ENCODE results near the gene GATAD2B. TPM values are rescaled to one million over a fixed set of nuclear protein-coding genes. Genes with fewer than 3 reads are reported as not detected.

Gene GATAD2B
- total RNA-seq, 4 donors from 2014 or later, result 16.7 to 28.1 (median 20.2) TPM

DNA sequence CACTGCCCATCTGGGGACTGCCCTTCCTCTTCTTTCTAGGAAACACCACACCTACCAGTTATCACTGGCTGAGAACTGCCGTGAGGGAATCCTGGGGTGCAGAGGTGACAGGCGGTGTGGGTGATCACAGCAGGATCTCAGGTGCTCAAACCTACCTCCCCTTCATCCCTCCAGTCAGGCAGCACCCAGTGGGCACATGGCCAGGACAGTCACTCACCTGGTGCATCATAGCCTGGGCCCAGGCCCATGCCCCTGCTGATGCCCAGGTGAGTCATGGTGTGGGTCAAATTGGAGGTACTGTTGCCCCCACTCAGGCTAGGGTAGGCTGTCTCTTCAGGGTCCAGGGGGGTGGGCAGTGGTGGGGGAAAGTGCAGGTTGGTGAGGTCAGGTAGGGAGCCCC lies 29.0 kb upstream of the GATAD2B start:
- H3K36me3 ChIP-seq, result peaks cover 0 to 49% (median 22%) of the 10 kb centered on the region in 4 donors
- TF ChIP-seq EP300 (IDR thresholded peaks at IDR 0.05; ENCODE audit: low read depth), result no peak
- TF ChIP-seq, protein P1, sequence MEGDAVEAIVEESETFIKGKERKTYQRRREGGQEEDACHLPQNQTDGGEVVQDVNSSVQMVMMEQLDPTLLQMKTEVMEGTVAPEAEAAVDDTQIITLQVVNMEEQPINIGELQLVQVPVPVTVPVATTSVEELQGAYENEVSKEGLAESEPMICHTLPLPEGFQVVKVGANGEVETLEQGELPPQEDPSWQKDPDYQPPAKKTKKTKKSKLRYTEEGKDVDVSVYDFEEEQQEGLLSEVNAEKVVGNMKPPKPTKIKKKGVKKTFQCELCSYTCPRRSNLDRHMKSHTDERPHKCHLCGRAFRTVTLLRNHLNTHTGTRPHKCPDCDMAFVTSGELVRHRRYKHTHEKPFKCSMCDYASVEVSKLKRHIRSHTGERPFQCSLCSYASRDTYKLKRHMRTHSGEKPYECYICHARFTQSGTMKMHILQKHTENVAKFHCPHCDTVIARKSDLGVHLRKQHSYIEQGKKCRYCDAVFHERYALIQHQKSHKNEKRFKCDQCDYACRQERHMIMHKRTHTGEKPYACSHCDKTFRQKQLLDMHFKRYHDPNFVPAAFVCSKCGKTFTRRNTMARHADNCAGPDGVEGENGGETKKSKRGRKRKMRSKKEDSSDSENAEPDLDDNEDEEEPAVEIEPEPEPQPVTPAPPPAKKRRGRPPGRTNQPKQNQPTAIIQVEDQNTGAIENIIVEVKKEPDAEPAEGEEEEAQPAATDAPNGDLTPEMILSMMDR (IDR thresholded peaks at IDR 0.05), result no peak
- TF ChIP-seq POLR2AphosphoS5 (IDR thresholded peaks at IDR 0.05), result no peak
- no peak for TF ChIP-seq POLR2A (IDR thresholded peaks at IDR 0.05)
- H3K4me1 ChIP-seq, result peaks cover 6 to 16% (median 14%) of the 10 kb centered on the region in 4 donors
- no peaks in the 10 kb centered on the region for H3K9me3 ChIP-seq
- in situ Hi-C loops (cut with MboI; ENCODE audit: low pct_ligation_motif_present in 1 of 4, low pct_unique_long_range_greater_than_20kb in 1 of 4, low sequenced_read_pairs in 3 of 4) (loop anchor here in 1 of 4 donors (25.0 kb wide), 1 partner anchor 290 kb away; the partner anchor contains the start of genes ILF2 and SNAPIN), intact Hi-C loops (cut with DNase I; ENCODE audit: low total_unique reads) (no loop called here)
- no peak for DNase-seq
- WGBS, 2 donors (ENCODE audit: low coverage in 1 of 2), result 89% methylated on average over 2 of the region's 2 CpGs; no CpG with 5 or more reads in 1 of the 2 donors
- H3K4me3 ChIP-seq, result no peak overlapping the region
- H3K27me3 ChIP-seq, result no peaks in the 10 kb centered on the region
- no peak overlapping the region for H3K27ac ChIP-seq

DNA sequence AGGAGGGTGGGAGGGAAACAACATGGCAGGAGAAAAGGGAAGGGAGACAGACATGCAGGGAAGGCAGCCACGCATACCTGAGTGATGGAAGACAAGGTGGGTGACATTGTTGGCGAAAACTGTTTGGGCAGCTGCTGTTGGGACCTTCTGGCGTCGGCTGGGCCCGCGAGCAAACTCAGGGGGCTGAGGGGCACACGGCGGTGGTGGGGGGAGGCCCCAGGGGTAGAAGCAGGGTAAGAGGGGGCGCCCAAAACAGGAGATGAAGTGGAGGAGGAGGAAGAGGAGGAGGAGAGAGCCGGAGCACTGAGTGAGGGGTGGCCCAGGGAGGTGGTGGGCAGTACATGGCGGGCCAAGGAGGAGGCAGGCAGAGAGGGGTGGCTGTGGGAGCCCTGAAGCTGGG lies 28.4 kb upstream of the GATAD2B start:
- Histone ChIP-seq H3K9me3 (no peaks in the 10 kb centered on the region), H3K36me3 (peaks cover 0 to 49% (median 22%) of the 10 kb centered on the region in 4 donors), H3K4me1 (peaks cover 0 to 12% (median 10%) of the 10 kb centered on the region in 4 donors), H3K27me3 (no peaks in the 10 kb centered on the region), H3K27ac (no peak overlapping the region), H3K4me3 (no peak overlapping the region)
- in situ Hi-C loops (cut with MboI; ENCODE audit: low pct_ligation_motif_present in 1 of 4, low pct_unique_long_range_greater_than_20kb in 1 of 4, low sequenced_read_pairs in 3 of 4) (loop anchor here in 1 of 4 donors (25.0 kb wide), 1 partner anchor 289 kb away; the partner anchor contains the start of genes ILF2 and SNAPIN), intact Hi-C loops (cut with DNase I; ENCODE audit: low total_unique reads) (no loop called here)
- TF ChIP-seq POLR2AphosphoS5 (IDR thresholded peaks at IDR 0.05) (no peak), POLR2A (IDR thresholded peaks at IDR 0.05) (no peak), EP300 (IDR thresholded peaks at IDR 0.05; ENCODE audit: low read depth) (no peak)
- 91 to 94% methylated on average over 10 to 11 of the region's 11 CpGs for WGBS, 2 donors (ENCODE audit: low coverage in 1 of 2)
- DNase-seq, result no peak

DNA sequence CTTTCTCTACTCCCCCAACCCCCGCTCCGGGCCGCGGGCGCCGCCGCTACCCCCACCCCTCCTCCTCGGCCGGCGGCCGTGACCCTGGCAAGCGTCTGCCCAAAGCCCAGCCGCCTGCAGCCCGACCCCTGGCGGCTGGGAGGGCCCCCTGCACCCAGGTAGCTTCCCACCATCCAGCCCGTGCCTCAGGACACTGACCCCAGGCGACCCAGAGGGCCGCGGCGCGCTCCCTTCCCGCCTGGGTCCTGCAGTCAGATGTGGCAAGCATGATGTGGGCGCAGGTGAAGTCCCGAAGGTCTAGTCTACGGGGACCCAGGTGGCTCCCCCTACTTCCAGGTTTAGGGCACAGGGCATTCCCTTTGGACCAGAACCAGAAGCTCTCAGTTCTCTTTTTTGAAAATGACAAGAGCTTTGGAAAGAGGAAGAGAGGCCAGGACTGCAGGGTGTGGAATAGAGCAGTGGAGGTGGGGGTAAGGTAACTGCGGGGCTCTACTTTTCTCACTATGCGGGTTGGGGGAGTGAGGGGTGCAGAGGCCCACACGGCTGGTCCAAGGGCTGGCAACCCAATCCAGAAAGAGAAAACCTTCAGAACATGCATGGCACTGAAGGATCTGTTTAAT lies 24.0 kb upstream of the GATAD2B start, which contains the start of gene DENND4B:
Gene DENND4B, minus strand, starts transcription at position 97 of the 620 bp plus-strand sequence. CDS start 2,344 bp downstream, outside the sequence.
- no peak for TF ChIP-seq POLR2A (IDR thresholded peaks at IDR 0.05)
- TF ChIP-seq POLR2AphosphoS5 (IDR thresholded peaks at IDR 0.05), result peak; percentile 23 to 74 (median 51)
- TF ChIP-seq, protein P1 (IDR thresholded peaks at IDR 0.05), result peak; percentile 90 to 98 (median 95)
- in situ Hi-C loops (cut with MboI; ENCODE audit: low pct_ligation_motif_present in 1 of 4, low pct_unique_long_range_greater_than_20kb in 1 of 4, low sequenced_read_pairs in 3 of 4), result loop anchor here in 2 of 4 donors (25.0 kb wide), 1 partner anchor 134 kb away; no protein-coding TSS in a partner anchor
- Histone ChIP-seq H3K36me3 (peaks cover 0 to 38% (median 17%) of the 10 kb centered on the region in 4 donors), H3K4me3 (peak within 1 kb of the TSS; percentile 79 to 97 (median 92)), H3K4me1 (peaks cover 0 to 15% (median 11%) of the 10 kb centered on the region in 4 donors), H3K27ac (peak within 1 kb of the TSS; percentile 97 to 99 (median 99)), H3K27me3 (no peaks in the 10 kb centered on the region), H3K9me3 (no peaks in the 10 kb centered on the region)
- 33 to 56% methylated on average over 3 to 4 of the region's 28 CpGs for WGBS, 2 donors (ENCODE audit: low coverage in 1 of 2)
- DNase-seq, result peak; percentile 86
- intact Hi-C loops (cut with DNase I; ENCODE audit: low total_unique reads), result no loop called here

DNA sequence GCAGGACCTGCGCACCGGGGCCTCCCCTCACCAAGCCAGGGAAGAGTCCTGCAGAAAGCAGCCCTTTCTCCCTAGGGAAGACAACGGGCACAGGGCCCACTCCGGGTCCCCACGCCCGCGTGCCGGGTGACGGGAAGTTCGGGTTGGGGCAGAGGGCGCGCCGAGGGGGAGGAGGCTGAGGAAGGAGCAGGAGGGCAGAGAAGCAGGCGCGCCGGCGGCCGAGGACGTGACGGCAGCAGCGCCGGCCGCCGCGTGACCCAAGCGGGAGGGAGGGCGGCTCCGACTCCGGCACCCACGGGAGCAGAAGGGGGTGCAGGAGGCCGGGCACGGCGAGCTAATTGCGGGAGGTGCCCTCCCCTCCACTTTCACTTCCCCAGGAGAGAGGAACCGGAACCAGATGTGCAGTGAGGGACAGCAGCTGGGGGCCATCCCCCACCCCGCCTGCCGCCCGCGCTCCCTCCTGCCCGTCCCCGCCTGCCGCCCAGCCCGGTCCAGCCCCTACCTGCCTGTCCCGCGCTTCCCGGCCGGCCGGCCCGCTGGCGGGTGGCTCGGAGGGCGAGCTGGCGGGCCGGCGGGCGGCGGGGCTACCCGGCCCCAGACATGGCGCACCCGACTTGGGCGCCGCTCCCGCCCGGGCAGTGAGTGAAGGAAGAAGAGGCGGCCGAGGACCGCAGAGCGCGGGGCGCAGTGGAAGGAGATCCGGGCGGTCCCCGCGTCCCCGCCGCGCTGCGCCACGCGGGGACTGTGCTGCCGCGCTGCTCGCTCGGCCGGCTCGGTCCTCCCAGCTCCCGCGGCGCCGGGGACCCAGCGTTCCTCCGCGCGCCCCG lies 23.2 kb upstream of the GATAD2B start:
- Histone ChIP-seq H3K9me3 (no peaks in the 10 kb centered on the region), H3K27ac (peak overlapping the region; percentile 97 to 99 (median 99)), H3K4me3 (peak overlapping the region; percentile 79 to 97 (median 92)), H3K4me1 (peaks cover 0 to 15% (median 11%) of the 10 kb centered on the region in 4 donors), H3K36me3 (peaks cover 0 to 31% (median 14%) of the 10 kb centered on the region in 4 donors), H3K27me3 (no peaks in the 10 kb centered on the region)
- in situ Hi-C loops (cut with MboI; ENCODE audit: low pct_ligation_motif_present in 1 of 4, low pct_unique_long_range_greater_than_20kb in 1 of 4, low sequenced_read_pairs in 3 of 4), result loop anchor here in 2 of 4 donors (25.0 kb wide), 1 partner anchor 134 kb away; no protein-coding TSS in a partner anchor
- peak; percentile 90 for DNase-seq
- intact Hi-C loops (cut with DNase I; ENCODE audit: low total_unique reads), result no loop called here
- peak; percentile 55 for TF ChIP-seq EP300 (IDR thresholded peaks at IDR 0.05; ENCODE audit: low read depth)
- TF ChIP-seq, protein P1 (IDR thresholded peaks at IDR 0.05), result no peak
- peak; percentile 66 for TF ChIP-seq POLR2A (IDR thresholded peaks at IDR 0.05)
- TF ChIP-seq POLR2AphosphoS5 (IDR thresholded peaks at IDR 0.05), result peak; percentile 80 to 87 (median 83)
- WGBS, 2 donors (ENCODE audit: low coverage in 1 of 2), result 1% methylated on average over 24 of the region's 95 CpGs; no CpG with 5 or more reads in 1 of the 2 donors
